Endometrium (tissue), 2 donors: ENCODE data around the gene MSMB.
"Not testable (repeated sequence)": the region's sequence is repeated elsewhere in the genome, so short reads cannot be mapped to it uniquely, and the experiment has no call there.

Experiments
- FAIRE-seq: peaks from 2 replicates; lab custom pipeline; 2012; peaks lifted over from hg19 to GRCh38; lab: Jason Lieb, UNC
- donor health status: control.
- donor health status: control.

Gene MSMB

DNA sequence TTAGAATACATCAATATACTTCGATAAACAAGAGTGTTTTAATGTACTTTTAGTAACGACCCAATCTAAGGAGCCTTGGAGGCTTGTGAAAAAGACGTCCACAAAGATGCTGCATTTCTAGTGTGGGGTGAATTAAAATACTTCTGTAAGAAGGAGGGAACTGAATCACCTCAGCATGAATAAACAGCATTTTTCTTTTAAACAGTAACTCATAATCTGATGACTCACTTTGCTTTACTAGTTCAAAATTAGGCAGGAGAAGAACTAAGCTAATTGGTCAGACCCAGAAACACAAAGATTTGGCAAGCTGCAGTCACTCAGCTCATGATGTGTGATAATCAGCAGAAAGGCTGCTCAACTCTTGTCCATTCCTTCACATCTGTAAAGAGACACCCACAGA lies 39.9 kb downstream of the MSMB start:
- FAIRE-seq: no peak

DNA sequence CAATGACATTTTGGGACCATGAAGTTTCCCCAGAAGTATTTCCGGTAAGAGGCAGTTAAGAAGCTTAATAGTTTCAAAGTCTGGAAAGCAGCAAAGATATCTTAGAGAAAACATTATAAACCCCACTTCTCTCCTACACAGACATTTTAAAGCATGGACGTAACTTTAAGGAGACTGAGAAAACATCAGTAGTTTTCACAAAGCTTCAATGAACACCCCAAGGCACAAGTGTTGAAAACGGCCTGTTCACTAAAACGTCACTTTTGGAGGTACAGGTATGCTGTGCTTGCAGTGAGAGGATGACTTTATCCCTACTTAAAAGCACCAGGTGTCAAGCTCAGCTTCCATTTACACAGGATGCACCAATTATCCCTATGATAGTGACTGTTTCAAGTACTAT lies 40.7 kb downstream of the MSMB start:
- no peak for FAIRE-seq

DNA sequence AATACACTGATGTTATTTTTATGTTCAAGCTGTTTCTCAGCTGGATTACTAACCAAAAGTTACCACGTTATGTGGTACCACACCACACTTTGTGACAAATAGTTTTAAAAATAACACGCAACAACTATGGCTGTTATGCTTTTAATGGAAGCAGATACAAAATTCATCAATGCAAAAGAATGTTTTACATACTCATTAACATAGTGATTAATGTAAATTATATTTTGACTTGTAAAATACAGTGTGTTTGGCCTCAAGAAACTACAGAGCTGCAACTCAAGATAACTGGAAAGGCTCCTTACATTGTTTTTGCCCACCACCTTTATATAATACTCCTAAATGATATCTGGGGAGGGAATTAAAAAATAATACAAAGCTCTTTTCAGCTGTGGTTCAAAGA lies 41.1 kb downstream of the MSMB start:
- no peak for FAIRE-seq

DNA sequence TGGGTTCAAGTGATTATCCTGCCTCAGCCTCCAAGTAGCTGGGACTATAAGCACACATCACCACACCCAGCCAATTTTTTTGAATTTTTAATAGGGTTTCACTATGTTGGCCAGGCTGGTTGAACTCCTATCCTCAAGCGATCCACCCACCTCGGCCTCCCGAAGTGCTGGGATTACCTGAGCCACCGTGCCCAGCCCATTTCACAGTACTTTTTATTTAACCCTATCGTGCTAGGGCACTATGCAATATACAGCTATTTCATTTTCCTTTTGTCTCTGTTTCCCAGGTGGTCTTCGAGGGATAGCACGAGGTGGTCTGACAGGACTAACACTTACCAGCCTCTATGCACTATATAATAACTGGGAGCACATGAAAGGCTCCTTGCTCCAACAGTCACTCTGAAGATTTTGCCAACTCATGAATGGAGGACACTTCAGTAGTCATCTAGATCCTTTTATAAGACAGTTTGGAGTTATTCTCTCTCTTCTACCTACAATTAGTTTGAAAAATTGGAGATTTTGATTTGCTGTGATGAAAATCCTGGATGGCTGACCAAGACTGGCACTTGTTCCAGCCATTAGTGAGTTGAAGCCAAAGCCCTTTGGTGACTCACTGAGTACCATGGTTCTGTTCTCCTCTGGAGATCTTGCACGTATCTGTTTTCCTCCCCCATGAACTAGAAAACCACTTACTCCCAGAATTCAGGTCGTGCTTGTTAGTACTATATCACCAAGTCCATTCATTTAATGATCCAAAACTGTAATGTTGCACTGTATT lies 43.0 kb downstream of the MSMB start:
- FAIRE-seq: no peak

DNA sequence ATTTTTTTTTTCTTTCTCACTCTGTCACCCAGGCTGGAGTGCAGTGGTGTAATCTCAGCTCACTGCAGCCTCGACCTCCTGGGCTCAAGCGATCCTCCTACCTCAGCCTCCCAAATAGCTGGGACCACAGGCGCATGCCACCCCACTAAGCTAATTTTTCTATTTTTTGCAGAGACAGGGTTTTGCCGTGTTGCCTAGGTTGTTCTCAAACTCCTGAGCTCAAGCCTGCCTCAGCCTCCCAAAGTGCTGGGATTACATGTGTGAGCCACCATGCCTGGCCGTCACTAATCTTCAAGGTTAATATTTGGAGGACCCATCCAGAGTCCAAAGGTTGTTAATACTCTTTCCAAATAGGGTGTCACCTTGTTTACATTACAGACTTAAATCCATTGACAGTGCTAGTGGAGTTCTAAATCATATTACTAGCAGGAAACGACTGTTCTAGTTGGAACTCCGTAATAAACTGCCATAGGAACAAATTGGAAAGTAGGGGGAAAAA lies 43.8 kb downstream of the MSMB start:
- FAIRE-seq: not testable (repeated sequence)

DNA sequence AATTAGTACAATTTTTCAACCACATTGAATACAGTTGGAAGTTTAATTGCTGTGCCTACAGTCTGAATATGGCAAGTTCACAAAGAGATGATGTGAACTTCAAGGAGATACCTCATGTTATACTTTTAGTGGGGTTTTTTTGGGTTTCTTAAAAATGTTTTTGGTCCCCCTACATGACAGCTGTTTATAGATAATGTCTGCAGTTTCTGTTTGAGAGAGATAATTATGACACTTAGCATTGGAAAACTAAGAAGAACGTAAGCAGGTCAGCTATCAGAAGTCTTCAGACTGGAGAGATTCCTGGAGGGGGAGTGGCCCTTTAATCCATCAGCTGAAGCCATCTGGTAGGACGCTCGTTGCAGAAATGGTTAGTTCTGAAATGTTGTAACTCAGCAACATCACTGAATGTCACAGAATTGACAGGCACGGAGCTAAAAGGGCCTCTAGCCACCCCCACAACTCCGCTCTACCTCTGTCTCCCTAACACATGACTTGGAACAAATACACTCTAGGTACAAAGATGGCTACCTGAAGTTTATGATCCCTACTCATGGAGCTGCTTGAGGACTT lies 44.8 kb downstream of the MSMB start:
- FAIRE-seq: no peak

DNA sequence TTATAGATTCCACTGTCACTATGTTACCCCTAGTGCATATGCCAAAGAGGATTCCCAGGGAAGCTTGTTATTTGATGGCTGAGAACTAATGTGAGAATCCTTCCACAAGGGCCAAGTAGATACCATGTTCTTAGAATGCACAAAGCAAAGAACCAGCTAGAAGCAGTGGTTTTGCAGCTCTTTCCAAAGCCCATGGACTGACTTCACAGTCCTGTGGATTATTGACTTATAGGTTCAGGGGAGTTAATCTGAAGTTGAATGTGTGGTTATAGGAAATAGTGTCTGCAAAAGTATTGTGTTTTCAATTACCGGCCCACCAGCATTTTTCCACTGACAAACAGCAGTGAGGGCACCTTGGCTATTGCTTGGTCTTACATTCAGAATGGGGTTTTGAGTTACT lies 45.5 kb downstream of the MSMB start:
- FAIRE-seq: no peak

DNA sequence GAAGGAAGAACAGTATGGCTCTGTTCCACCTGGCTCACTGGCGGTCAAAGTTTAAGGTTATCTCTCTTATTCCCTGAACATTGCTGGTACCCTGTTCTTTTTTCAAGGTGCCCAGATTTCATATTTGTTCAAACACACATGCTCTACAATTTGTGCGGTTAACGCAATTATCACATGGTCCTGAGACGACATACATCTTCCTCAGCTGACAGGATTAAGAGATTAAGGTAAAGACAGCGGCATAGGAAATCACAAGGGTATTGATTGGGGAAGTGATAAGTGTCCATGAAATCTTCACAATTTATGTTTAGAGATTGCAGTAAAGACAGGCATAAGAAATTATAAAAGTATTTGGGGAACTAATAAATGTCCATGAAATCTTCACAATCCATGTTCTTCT lies 46.1 kb downstream of the MSMB start:
- FAIRE-seq: not testable (repeated sequence)

DNA sequence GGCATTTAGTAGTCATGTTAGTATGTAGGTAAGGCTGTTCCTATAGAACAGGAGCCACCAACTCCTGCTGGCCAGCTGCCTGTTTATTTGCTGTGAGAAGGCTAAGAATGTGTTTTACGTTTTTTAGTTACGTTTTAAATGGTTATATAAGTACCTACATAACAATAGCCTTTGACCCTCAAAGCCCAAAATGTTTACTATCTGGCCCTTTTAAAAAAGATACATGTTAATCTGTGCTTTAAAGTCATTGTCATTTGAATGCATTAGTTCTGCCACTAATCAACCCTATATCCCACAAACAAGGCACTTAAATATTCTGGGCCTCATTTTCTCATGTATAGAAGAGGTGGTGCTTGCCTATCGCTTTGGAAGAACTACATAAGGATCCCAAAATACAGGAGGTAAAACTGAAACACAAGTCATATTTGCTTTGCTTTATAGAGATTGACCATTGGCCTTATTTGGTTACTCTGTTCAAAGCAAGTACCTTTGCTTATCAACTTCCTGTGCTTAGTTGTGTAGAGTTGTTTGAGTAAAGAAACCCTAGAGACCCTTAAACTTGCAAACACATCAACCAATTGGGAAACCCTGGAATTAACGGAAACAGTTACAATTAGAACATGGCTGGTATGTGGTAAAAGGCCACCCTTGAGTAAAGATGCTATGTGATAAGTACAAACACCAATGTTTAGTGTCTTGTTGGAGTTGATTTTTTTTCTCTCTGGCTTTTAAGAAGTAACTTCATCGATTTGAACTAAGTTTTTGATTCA lies 47.9 kb downstream of the MSMB start:
- no peak for FAIRE-seq

DNA sequence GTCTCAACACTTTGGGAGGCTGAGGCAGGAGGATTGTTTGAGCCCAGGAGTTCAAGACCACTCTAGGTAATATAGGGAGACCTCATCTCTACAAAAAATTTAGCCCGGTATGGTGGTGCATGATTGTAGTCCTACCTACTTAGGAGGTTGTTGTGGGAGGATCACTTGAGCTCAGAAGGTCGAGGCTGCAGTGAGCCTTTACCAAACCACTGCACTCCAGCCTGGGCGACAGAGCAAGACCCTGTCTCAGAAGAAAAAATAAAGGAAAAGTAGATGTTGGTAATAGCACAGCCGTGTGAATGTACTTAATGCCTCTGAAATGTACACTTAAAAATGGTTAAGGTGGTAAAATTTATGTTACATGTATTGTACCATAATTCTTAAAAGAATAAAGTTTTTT lies 48.5 kb downstream of the MSMB start:
- FAIRE-seq: no peak

DNA sequence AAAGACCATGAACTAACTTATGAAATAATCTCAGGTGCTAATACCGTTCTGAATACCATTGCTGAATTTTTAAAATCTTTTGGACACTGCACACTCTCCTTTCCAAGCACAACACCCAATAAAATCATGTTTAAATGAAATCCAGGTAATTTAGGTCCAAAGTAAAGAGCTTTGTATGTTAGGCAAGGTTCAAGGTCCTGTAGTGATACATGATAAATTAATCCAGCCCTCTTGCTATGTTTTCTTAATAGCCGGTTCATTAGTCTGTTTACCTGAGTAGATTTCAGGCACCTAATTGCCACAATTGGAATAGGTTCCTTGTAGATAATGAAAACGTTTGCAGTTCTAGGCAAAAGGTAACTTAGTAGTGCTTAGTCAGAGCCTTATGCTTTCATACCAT lies 60.5 kb downstream of the MSMB start:
- not testable (repeated sequence) for FAIRE-seq

DNA sequence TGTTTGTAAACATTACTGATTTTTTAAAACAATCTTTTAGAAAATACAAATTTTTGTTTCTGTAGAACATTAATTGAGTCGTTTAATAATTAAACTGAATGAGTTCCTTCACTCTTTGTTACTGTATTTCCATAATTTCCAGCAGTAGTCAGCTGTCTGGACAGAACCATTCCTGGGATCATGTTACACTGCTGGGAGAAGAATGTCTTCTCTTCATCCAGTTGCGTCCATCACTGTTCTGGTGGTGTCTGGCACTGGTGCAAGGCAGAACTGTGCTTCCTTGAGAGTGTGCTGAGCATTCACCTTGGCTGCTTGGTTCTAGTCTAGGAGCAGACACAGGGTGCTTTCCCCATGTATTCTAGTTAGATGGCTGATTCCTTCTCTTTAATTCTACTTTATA lies 61.6 kb downstream of the MSMB start:
- FAIRE-seq: not testable (repeated sequence)

DNA sequence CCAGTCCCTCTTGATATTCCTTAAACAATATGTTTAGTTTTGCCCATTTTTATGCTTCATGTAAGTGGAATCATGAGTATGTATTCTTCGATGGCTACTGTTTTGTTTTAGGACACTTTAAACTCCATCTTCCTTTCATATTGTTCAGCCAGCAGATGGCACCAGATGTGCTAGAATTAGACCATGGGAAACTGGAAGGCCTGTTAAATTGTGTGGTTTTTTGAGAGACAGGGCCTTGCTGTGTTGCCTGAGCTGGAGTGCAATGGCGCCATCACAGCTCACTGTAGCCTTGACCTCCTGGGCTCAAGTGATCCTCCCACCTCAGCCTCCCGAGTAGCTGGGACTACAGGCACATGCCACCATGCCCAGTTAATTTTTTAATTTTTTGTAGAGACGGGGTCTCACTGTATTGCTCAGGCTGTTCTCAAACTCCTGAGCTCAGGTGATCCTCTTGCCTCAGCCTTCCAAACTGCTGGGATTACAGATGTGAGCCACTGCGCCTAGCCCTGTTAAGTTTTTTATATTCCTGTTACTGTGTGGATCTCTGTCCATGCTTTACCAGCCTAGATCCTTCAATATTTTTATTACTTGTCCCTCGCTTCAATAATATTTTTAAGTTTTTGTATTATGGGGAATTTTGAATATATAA lies 62.4 kb downstream of the MSMB start:
- FAIRE-seq: not testable (repeated sequence)
